GM03348 (cell line): ENCODE data around the gene PTPRN2.
"Not testable (repeated sequence)": the region's sequence is repeated elsewhere in the genome, so short reads cannot be mapped to it uniquely, and the experiment has no call there.

Source experiments
- DNase-seq: peaks from one replicate; pipeline ENCODE4 v3.0.0; 2012; ENCODE audit warnings: low spot score

Gene PTPRN2

GRCh38 chr7:158229945-158230344, 357.7 kb downstream of the PTPRN2 start:
- no peak for DNase-seq

GRCh38 chr7:158228986-158229385, 358.6 kb downstream of the PTPRN2 start:
- DNase-seq, result no peak

- no peak for DNase-seq
These were observed 359.5 kb downstream of the PTPRN2 start for GRCh38 chr7:158228131-158228530.

- no peak for DNase-seq
These were observed 360.2 kb downstream of the PTPRN2 start for GRCh38 chr7:158227258-158227984.

DNA sequence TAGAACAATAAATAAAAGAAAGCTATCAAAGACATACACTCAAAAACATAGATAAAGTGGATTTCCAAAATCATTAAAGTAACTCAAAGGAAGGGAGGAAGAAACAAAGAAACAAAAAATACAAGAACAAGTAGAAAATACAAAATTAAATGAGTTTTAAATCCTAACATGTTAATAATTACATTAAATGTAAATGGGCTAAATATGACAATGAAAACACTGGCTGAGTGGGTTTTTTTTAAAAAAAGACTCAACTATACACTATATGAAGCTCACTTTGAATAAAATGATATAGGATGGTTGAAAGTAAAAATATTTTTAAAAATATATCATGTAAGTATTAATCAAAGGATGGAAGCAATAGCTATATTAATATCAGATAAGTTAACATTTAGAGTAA, 371.4 kb downstream of the PTPRN2 start:
- DNase-seq, result no peak

DNA sequence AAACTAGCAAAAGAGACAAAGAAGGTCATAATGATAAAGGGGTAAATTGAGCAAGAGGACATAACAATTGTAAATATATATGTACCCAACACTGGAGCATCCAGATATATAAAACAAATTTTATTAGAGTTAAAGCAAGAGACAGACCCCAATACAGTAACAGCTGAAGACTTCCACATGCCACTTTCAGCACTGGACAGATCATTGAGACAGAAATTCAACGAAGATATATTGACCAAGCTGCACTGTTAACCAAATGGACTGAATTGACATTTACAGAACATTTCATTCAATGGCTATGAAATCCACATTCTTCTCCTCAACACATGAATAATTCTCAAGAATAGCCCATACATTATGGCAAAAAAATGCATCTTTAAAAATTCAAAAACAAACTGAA, 378.2 kb downstream of the PTPRN2 start:
- no peak for DNase-seq

DNA sequence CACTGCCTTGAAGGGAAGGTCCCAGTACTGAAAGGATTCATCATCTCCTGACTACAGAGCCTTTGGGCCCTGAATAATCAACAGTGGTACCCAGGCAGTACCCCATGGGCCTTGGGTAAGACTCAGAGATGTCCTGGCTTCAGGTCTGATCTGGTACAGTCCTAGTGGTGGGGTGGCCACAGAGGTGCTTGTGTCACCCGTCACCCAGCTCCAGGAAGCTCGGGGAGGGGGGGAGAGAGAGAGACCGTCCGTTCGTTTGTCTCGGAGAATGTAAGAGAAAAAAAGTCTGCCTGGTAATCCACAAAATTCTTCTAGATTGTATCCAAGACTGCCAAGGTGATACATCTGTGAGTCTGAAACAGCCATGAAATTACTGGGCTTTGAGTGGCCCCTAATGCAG, 381.3 kb downstream of the PTPRN2 start:
- DNase-seq, result no peak

DNA sequence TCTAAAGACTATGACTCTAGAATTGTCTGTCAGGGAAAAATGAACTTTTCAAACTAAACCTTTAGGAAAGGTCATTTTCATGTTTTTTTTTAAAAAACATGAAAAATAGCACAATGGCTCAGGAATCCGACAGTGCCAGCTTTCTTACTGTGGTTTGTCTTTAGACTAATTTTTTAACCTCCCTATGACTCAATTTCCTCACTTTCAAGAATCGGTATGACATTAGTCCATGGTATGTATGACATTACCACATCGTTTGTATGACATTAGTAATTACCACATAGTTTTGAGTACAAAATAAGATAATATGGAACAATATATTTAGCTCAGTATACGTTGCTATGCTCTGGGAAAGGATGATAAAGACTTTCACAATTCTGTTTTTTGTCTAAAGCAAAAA, 383.2 kb downstream of the PTPRN2 start:
- DNase-seq, result no peak

GRCh38 chr7:158203948-158204347, 383.7 kb downstream of the PTPRN2 start:
- not testable (repeated sequence) for DNase-seq

- no peak for DNase-seq
These were observed 393.2 kb downstream of the PTPRN2 start for GRCh38 chr7:158194365-158194900.

GRCh38 chr7:158193446-158193845, 394.2 kb downstream of the PTPRN2 start:
- no peak for DNase-seq

DNA sequence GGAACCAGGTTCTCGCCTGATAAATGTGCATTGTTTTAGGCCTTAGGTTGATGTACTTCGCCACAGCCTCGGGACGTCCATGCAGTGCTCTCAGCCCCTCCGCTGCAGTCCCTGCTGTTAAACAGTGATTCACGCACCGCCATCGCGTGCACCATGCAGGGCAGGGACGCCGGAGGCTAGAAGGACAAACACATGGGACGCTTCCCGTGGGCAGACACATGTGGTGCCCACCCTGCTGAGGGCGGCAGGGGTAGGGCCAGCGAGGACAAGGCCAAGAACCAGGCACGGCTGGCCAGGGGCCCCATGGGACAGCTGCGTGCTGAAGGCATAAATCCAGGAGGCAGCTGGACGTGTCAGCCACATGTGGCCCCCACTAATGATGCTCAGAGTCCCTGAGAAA, 394.7 kb downstream of the PTPRN2 start:
- no peak for DNase-seq

GRCh38 chr7:158192184-158192835, 395.3 kb downstream of the PTPRN2 start:
- DNase-seq, result no peak

- no peak for DNase-seq
These were observed 396.0 kb downstream of the PTPRN2 start for GRCh38 chr7:158191671-158192070.

DNA sequence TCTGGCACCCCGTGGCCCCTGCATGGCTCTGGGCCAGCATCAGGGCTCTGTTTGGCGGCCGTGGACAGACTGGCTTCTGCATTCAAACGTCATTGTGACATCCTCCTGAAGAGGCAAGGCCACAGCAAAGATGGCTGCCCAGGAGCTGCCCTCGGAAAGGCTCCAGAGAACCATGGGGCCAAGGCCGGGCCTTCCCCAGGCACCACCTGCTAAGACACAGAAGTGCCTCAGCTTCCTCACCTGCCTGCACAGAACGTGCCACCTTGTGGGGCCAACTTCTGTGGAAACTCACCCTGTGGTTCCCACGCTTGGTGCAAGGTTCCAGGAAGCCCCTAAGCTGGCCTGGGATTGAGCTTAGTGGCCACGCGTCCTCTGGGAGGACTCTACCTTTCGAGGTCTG, 396.9 kb downstream of the PTPRN2 start:
- no peak for DNase-seq

DNA sequence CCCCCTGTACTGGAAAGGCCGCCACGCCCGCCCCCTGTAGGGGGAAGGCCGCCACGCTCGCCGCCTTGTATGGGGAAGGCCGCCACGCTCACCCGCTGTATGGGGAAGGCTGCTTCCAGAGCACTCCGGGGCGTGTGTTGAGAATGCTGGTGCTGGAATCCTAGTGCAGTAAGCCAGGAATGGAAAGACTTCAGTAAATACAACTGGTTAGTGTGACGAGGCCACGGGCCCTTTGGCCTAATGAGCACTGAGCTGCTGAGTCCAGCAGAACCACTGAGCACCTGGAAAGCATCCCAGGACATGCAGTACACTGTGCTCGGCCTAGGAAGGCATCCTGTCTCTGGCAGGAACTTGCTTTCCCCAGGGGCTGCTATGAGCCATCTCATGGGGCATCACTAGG, 398.9 kb downstream of the PTPRN2 start:
- no peak for DNase-seq

GRCh38 chr7:158187694-158187994, 400.0 kb downstream of the PTPRN2 start:
- DNase-seq, result no peak

DNA sequence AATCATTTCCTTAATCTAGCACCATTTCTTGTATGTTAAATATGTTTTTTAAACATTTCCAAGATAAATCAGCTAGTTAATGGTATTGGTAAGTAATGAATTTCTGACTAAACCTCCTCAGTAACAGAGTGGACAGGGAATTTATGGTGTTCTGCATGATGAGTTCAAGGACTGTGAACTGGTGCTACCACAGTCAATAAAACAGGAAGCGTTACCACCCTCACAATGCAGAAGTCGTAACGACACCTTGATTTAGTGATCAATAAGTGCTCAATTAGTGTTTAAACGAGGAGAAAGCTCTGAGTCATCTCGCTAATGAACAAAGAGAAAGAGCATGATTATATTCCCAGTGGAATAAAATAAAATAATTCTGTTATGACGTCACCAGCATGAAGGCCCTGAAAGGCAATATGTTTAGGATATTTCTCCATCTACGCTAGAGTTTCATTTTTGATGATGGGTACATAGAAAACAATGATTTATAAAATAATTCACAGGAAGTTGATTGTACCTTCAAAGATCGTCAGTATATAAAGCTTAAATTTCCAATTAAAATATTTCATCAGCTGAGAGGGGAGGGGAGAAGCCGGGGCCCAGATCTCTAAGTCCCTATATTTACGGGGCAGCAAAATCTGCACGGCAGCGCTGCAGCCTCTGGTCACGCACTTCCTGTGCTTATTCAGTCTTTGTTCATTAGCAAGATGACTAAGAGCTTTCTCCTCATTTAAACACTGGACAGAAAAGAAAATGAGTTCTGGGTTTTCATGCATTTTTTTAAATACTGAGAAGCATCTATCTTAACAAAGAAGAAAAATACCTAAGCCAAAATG, 400.5 kb downstream of the PTPRN2 start:
- DNase-seq, result no peak

DNA sequence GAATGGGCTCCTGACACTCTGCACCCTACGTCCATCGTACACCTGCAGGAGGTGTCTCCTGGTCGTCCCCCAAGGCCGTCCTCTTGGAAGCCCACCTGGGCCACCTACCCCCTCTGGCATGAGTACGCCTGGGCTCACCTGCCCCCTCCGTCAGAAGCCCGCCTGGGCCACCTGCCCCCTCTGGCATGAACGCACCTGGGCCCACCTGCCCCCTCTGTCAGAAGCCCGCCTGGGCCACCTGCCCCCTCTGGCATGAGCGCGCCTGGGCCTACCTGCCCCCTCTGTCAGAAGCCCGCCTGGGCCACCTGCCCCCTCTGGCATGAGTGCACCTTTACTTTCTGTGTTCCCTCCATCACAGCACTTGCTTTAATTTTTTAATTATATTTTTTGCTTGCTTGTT, 401.2 kb downstream of the PTPRN2 start:
- DNase-seq, result no peak

GRCh38 chr7:158185653-158186052, 402.0 kb downstream of the PTPRN2 start:
- DNase-seq, result no peak

GRCh38 chr7:158183431-158183830, 404.2 kb downstream of the PTPRN2 start:
- DNase-seq, result no peak

DNA sequence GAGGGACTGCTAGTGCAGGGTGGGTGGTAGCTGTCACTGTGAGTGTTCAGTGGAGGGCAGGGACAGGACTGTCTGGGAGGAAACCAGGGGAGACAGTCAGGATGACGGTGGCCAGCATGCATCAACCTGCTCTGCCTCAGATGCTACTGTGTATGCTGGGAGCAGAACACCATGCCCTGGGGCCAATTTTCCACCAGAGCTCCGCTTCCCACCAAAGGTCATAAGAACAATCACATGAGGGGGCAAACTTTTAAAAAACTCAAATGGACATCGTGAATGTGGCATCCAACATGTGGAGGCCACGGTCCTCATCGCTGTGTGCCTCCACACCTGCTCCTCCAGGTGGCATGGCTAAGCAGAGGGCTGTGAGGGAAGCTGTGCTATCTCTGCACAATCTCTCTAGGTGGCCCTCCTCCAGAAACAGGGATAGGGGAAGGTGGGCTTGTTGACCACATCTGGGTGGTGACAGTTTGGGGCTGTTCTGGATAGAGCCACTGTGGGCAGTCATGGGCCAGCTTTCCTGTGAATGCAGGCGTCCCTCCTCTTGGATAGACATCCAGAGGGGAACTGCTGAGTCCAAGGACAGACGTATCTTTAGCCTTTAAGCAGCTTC, 411.0 kb downstream of the PTPRN2 start:
- no peak for DNase-seq

GRCh38 chr7:158175779-158176178, 411.8 kb downstream of the PTPRN2 start:
- DNase-seq, result no peak
